Ectodermal cell (in vitro differentiated cells): Measurements from ENCODE around the gene SLC6A18.
A peak's percentile ranks its signal among the peaks of the same experiment; 100 is the strongest.

Source experiments
- H3K27ac ChIP-seq: 2 replicates; pipeline ENCODE4 v1.7.0; 2013; ENCODE audit warnings: mild to moderate bottlenecking, low read depth, low read length; ENCODE audit not compliant: insufficient read depth, poor library complexity, severe bottlenecking
- H3K27me3 ChIP-seq: 2 replicates; pipeline ENCODE4 v1.7.0; 2013; ENCODE audit warnings: mild to moderate bottlenecking, low read length; ENCODE audit not compliant: insufficient read depth, control insufficient read depth, poor library complexity, severe bottlenecking
- H3K36me3 ChIP-seq: one replicate; pipeline ENCODE4 v1.7.0; 2013; ENCODE audit warnings: low read length; ENCODE audit not compliant: control insufficient read depth, insufficient read depth
- H3K4me1 ChIP-seq: one replicate; pipeline ENCODE4 v1.7.0; 2013; ENCODE audit warnings: low read length; ENCODE audit not compliant: control insufficient read depth, insufficient read depth
- H3K4me3 ChIP-seq: 2 replicates; pipeline ENCODE4 v1.7.0; 2013; ENCODE audit warnings: low read depth, low read length, control low read depth; ENCODE audit not compliant: insufficient read depth
- H3K9me3 ChIP-seq: 2 replicates; pipeline ENCODE4 v1.7.0; 2013; ENCODE audit warnings: mild to moderate bottlenecking, low read length, moderate library complexity; ENCODE audit not compliant: control insufficient read depth
- WGBS, 2 experiments: methylation state at CpG; one replicate each; pipeline ENCODE4 v1.1.7; 2013; ENCODE audit warnings: missing lambda C conversion rate in 2 of 2; 5-methylcytosine and 5-hydroxymethylcytosine counted together

SLC6A18 gene

DNA sequence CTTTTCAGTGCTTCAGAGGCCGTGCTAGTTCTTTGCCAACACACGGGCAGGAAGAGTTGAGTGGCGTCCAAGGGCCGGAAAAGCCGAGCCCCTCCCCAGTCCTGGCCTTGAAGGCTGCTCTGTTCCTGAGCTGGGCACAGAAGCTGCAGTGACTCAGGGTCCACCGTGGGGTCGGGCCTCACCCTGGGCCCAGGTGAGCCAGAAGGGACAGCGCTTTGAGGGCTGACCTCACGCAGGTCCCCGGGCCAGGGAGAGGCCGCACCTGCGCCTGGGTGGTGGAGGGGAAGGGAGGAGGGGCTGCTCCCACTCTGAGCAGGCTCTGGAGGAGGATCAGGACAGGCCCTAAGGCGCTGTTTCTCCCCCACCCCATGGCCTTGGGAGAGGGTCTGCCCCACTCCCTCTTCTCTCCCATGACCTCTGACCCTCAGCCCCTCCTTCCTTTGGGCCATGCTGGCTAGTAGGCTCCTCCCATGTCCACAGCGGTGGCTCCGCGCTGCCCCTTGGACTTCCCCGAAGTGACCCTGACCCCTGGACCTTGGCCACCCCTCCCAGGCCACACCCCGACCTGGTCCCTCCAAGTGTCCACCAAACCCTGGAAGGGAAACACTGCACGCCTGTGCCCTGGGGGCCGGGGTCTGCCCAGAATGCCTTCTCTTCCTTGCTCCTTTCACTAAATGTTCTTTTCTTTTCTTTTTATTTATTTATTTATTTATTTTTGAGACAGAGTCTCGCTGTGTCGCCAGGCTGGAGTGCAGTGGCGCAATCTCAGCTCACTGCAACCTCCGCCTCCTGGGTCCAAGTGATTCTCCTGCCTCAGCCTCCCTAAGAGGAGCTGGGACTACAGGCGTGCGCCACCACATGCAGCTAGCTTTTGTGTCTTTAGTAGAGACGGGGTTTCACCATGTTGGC, 43.5 kb upstream of the SLC6A18 start:
- Histone ChIP-seq H3K36me3 (no peaks in the 10 kb centered on the region), H3K27me3 (no peaks in the 10 kb centered on the region), H3K27ac (no peak overlapping the region), H3K4me3 (no peak overlapping the region), H3K4me1 (peaks cover 12% of the 10 kb centered on the region), H3K9me3 (no peaks in the 10 kb centered on the region)
- 88 to 89% methylated on average over 27 of the region's 27 CpGs for WGBS, 2 experiments

- H3K36me3 ChIP-seq, result no peaks in the 10 kb centered on the region
- H3K4me3 ChIP-seq, result no peak overlapping the region
- no peaks in the 10 kb centered on the region for H3K27me3 ChIP-seq
- peaks cover 12% of the 10 kb centered on the region for H3K4me1 ChIP-seq
- 86 to 89% methylated on average over 7 of the region's 7 CpGs for WGBS, 2 experiments
- H3K9me3 ChIP-seq, result no peaks in the 10 kb centered on the region
- H3K27ac ChIP-seq, result no peak overlapping the region
Observed at GRCh38 chr5:1182360-1182632, 42.9 kb upstream of the SLC6A18 start.

- H3K27ac ChIP-seq, result peak overlapping the region; percentile 77
- H3K4me3 ChIP-seq, result no peak overlapping the region
- 89 to 91% methylated on average over 31 of the region's 31 CpGs for WGBS, 2 experiments
- no peaks in the 10 kb centered on the region for H3K27me3 ChIP-seq
- H3K9me3 ChIP-seq, result no peaks in the 10 kb centered on the region
- H3K36me3 ChIP-seq, result no peaks in the 10 kb centered on the region
- H3K4me1 ChIP-seq, result peaks cover 12% of the 10 kb centered on the region
Observed at GRCh38 chr5:1182633-1183423, 42.4 kb upstream of the SLC6A18 start.

- Histone ChIP-seq H3K36me3 (no peaks in the 10 kb centered on the region), H3K4me3 (no peak overlapping the region), H3K4me1 (peaks cover 12% of the 10 kb centered on the region), H3K27me3 (no peaks in the 10 kb centered on the region), H3K9me3 (no peaks in the 10 kb centered on the region), H3K27ac (peak overlapping the region; percentile 77)
- 85 to 89% methylated on average over 18 of the region's 18 CpGs for WGBS, 2 experiments
Observed at GRCh38 chr5:1183424-1184162, 41.6 kb upstream of the SLC6A18 start.

GRCh38 chr5:1184163-1184470, 41.1 kb upstream of the SLC6A18 start:
- Histone ChIP-seq H3K4me3 (no peak overlapping the region), H3K9me3 (no peaks in the 10 kb centered on the region), H3K27ac (no peak overlapping the region), H3K4me1 (peaks cover 12% of the 10 kb centered on the region), H3K27me3 (no peaks in the 10 kb centered on the region), H3K36me3 (no peaks in the 10 kb centered on the region)
- 96% methylated on average over 8 of the region's 8 CpGs for WGBS, 2 experiments

DNA sequence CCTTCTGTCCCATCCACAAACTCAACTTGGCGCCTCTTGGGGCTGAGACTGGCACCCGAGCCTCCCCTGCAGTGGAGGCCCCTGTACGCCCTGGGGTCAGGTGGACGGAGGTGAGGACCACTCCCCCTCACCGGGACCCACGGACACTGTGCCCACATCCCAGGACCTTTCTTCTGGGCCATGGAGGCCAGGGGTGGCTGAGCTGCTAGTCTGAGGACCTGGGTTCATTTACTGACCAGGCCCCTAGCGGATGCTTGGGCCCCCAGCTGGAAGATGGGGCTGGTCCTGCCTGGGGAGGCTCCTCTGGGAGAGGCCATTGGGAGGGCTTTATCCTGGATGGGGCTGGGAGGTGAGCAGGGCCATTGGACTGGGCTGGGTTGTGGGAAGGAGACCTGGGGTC, 40.7 kb upstream of the SLC6A18 start:
- WGBS, 2 experiments, result 95% methylated on average over 7 of the region's 7 CpGs
- no peaks in the 10 kb centered on the region for H3K27me3 ChIP-seq
- H3K36me3 ChIP-seq, result no peaks in the 10 kb centered on the region
- no peak overlapping the region for H3K4me3 ChIP-seq
- H3K27ac ChIP-seq, result no peak overlapping the region
- peaks cover 12% of the 10 kb centered on the region for H3K4me1 ChIP-seq
- no peaks in the 10 kb centered on the region for H3K9me3 ChIP-seq

GRCh38 chr5:1185038-1185627, 40.0 kb upstream of the SLC6A18 start:
- 89 to 93% methylated on average over 10 of the region's 10 CpGs for WGBS, 2 experiments
- Histone ChIP-seq H3K4me1 (peaks cover 12% of the 10 kb centered on the region), H3K4me3 (no peak overlapping the region), H3K27me3 (no peaks in the 10 kb centered on the region), H3K36me3 (no peaks in the 10 kb centered on the region), H3K27ac (no peak overlapping the region), H3K9me3 (no peaks in the 10 kb centered on the region)

DNA sequence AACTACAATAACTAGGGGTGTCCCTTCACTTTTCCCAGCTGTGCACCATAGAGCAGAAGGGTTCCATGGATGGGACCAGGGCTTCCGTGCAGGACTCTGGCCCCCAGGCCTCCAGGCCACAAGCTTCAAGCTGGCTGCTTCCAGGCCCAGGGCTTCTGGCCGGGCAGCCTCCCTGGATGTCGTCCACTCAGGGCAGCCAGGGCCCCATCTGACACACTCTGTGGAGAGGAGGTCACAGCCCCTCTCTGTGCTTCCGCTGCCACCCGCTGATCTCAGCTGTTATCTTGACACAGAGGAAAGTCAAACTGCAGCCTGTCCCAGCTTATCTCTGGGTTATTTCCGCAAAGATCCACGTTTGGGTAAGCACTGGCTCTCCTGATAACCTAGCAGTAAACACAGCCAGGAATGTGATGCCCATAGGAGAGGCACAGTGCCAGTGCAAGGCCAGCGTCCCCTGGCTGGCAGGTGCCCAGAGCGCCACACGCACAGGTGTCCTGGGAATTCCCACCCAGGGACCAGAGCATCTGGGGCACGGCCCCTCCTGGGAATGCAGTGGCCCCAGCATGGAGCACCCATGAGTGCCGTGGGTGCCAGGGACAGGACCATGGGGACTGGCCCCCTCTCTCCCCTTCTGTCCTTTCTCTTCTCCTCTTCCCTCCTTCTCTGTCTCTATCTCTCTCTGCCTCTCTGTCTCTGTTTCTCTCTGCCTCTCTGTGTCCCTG, 39.4 kb upstream of the SLC6A18 start:
- Histone ChIP-seq H3K9me3 (no peaks in the 10 kb centered on the region), H3K27me3 (no peaks in the 10 kb centered on the region), H3K4me1 (peaks cover 12% of the 10 kb centered on the region), H3K27ac (no peak overlapping the region), H3K36me3 (no peaks in the 10 kb centered on the region), H3K4me3 (no peak overlapping the region)
- 90 to 93% methylated on average over 12 of the region's 12 CpGs for WGBS, 2 experiments

DNA sequence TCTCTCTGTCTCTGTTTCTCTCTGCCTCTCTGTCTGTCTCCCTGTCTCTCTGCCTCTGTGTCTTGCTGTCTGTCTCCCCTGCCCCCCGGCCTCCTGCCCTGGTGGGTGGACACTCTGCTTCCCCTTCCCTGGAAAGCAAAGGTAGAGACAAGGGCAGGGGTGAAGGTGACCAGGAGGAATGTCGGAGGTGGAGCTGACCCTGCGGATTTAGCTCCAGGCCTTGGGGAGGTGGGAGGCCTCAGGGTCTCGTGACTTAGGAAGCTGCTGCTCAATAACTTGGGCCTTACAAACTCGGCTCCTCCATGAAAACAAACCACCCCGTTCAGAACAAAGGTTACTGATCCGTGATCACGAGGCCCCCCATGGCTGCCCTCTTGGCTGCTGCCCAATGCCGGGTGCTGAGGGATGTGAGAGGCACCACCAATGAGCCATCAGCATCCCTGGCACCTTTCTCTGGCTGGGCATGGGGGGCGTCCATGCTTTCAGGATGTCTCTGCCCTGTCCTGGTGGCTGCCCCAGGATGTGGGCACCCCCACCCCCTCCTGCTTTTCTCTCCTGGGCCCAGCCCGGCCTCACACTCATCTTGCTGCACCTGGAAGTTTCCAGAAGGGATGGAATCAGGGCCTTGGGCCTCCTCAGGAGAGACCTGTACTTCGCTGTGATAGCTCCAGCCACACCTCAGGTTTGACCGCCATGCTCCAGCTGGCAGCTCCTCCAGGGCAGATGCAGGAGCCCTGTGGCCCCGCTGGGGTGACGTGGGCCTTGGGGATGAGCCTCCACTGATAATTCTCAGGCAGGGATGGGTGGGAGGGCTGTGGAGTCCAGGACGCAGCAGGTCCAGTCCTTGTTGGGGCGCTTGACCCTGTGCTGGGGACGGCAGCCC, 38.6 kb upstream of the SLC6A18 start:
- no peaks in the 10 kb centered on the region for H3K9me3 ChIP-seq
- H3K4me1 ChIP-seq, result peaks cover 12% of the 10 kb centered on the region
- no peaks in the 10 kb centered on the region for H3K36me3 ChIP-seq
- no peaks in the 10 kb centered on the region for H3K27me3 ChIP-seq
- 78 to 81% methylated on average over 18 of the region's 18 CpGs for WGBS, 2 experiments
- H3K27ac ChIP-seq, result no peak overlapping the region
- no peak overlapping the region for H3K4me3 ChIP-seq
